ENCODE measurements around the gene SPTBN1.
A peak's percentile ranks its signal among the peaks of the same experiment; 100 is the strongest.

The SPTBN1 gene

DNA sequence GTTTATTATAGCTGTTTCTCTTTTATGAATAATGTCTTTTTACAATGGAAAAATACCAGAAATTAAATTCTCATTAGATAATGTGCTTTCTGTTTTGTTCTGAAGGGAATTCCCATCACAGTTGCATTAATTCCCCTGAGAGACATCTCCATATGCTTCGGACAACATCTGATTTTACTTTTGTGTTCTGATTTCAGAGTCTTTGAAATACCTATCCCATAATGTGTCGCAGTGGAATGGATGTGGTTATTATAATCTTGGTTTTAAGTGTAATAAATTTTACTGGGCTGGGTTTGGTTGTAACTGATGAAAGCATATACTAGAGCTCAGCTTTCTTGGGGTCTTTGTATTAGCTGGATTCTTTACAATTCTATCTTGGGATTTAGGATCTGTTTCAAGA lies 12.5 kb downstream of the SPTBN1 start:
- Histone ChIP-seq H3K9ac (ENCODE audit: low read length) (no peak overlapping the region), H3K4me2 (ENCODE audit: low read length) (no peak overlapping the region), H3K27ac (ENCODE audit: low read depth, low read length, poor library complexity, severe bottlenecking) (peak overlapping the region; percentile 17), H3K27me3 (ENCODE audit: insufficient read depth, low read length) (no peaks in the 10 kb centered on the region), H3K4me3 (ENCODE audit: low read depth, low read length, poor library complexity, severe bottlenecking) (no peak overlapping the region), H4K20me1 (ENCODE audit: insufficient read depth, low read length) (no peaks in the 10 kb centered on the region), H3K9me3 (ENCODE audit: low read length) (no peaks in the 10 kb centered on the region), H2AFZ (ENCODE audit: low read length) (no peak overlapping the region), H3K4me1 (ENCODE audit: insufficient read depth, low read length, severe bottlenecking) (peaks cover 35% of the 10 kb centered on the region), H3K9me2 (ENCODE audit: low read depth, low read length) (no peaks in the 10 kb centered on the region), H3F3A (ENCODE audit: insufficient read depth, low read length) (no peaks in the 10 kb centered on the region), H3K79me2 (ENCODE audit: insufficient read depth, low read length) (no peaks in the 10 kb centered on the region; the same call in 1 of the 2 replicates), H3K36me3 (ENCODE audit: insufficient read depth, low read length) (no peaks in the 10 kb centered on the region)
- TF ChIP-seq, protein P1, sequence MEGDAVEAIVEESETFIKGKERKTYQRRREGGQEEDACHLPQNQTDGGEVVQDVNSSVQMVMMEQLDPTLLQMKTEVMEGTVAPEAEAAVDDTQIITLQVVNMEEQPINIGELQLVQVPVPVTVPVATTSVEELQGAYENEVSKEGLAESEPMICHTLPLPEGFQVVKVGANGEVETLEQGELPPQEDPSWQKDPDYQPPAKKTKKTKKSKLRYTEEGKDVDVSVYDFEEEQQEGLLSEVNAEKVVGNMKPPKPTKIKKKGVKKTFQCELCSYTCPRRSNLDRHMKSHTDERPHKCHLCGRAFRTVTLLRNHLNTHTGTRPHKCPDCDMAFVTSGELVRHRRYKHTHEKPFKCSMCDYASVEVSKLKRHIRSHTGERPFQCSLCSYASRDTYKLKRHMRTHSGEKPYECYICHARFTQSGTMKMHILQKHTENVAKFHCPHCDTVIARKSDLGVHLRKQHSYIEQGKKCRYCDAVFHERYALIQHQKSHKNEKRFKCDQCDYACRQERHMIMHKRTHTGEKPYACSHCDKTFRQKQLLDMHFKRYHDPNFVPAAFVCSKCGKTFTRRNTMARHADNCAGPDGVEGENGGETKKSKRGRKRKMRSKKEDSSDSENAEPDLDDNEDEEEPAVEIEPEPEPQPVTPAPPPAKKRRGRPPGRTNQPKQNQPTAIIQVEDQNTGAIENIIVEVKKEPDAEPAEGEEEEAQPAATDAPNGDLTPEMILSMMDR (IDR thresholded peaks at IDR 0.05; ENCODE audit: low read length) = no peak
- no peak for TF ChIP-seq EZH2 (IDR thresholded peaks at IDR 0.05; ENCODE audit: borderline replicate concordance, low read length)

DNA sequence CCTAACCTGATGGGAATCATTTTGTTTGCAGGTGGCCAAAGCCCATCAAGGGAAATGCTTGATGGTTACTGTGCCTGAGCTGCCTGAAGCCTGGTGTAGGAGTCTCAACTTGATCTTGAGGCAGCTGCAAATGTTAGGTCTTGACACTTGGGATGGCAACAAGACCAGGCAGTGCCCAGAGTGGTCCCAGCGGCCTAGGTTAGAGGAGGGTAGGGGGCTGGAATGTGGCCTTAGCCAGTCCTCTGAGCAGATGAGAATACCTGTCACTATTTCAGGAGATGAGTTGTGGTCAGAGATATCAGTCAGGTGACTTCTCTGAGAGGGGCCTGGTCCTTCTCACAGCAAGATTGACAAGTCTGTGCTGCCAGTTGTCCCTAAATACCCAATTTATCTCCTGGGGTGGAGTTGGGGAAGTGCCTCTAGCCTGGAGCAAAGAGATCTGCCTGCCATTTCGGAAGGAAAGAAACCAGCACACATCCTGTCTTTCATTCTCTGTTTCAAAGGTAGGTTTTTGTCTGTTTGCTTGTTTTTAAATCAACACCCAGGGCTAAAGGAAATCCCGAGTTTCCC lies 13.4 kb downstream of the SPTBN1 start:
- Histone ChIP-seq H3K79me2 (ENCODE audit: insufficient read depth, low read length) (no peaks in the 10 kb centered on the region; the same call in 1 of the 2 replicates), H2AFZ (ENCODE audit: low read length) (no peak overlapping the region), H3K27ac (ENCODE audit: low read depth, low read length, poor library complexity, severe bottlenecking) (peak overlapping the region; percentile 17), H3K36me3 (ENCODE audit: insufficient read depth, low read length) (no peaks in the 10 kb centered on the region), H4K20me1 (ENCODE audit: insufficient read depth, low read length) (no peaks in the 10 kb centered on the region), H3F3A (ENCODE audit: insufficient read depth, low read length) (no peaks in the 10 kb centered on the region), H3K4me1 (ENCODE audit: insufficient read depth, low read length, severe bottlenecking) (peaks cover 35% of the 10 kb centered on the region), H3K9ac (ENCODE audit: low read length) (no peak overlapping the region), H3K9me2 (ENCODE audit: low read depth, low read length) (no peaks in the 10 kb centered on the region), H3K4me2 (ENCODE audit: low read length) (no peak overlapping the region; the same call in 1 of the 2 replicates), H3K4me3 (ENCODE audit: low read depth, low read length, poor library complexity, severe bottlenecking) (no peak overlapping the region), H3K9me3 (ENCODE audit: low read length) (no peaks in the 10 kb centered on the region), H3K27me3 (ENCODE audit: insufficient read depth, low read length) (no peaks in the 10 kb centered on the region)
- TF ChIP-seq, protein P1 (IDR thresholded peaks at IDR 0.05; ENCODE audit: low read length) = no peak
- TF ChIP-seq EZH2 (IDR thresholded peaks at IDR 0.05; ENCODE audit: borderline replicate concordance, low read length) = no peak

DNA sequence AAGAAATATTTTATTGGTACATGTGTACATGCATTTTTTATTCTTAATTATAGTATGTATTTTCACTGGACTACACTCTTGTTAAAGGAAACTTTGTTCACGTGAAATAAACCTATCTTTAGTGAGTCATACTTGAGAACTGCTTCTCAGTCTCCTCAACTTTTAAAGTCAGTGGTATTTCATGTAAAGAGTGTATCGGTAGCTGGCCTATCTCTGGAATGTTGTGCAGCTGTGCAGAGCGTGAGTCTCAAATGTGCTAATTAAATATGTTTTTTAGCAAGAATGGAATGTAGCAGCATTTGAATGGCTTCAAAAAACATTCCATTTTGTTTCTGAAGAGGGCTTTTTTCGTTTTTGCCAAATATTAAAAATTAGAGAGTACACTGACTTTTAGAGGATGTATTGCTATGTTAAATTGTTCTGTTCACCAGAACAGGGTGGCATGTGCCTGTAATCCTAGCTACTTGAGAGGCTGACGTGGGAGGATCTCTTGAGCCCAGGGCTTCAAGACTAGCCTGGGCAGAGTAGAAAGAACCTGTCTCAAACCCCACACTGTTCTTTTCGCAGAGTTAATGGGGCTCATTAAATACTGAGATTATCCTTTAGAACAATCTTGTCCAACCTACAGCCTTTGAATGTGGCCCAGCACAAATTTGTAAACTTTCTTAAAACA lies 14.3 kb downstream of the SPTBN1 start:
- peak overlapping the region; percentile 17 for H3K27ac ChIP-seq (ENCODE audit: low read depth, low read length, poor library complexity, severe bottlenecking)
- no peaks in the 10 kb centered on the region for H4K20me1 ChIP-seq (ENCODE audit: insufficient read depth, low read length)
- no peaks in the 10 kb centered on the region for H3K9me3 ChIP-seq (ENCODE audit: low read length)
- H3F3A ChIP-seq (ENCODE audit: insufficient read depth, low read length) = no peaks in the 10 kb centered on the region
- H2AFZ ChIP-seq (ENCODE audit: low read length) = no peak overlapping the region
- H3K9ac ChIP-seq (ENCODE audit: low read length) = no peak overlapping the region
- TF ChIP-seq, protein P1 (IDR thresholded peaks at IDR 0.05; ENCODE audit: low read length) = no peak
- no peak for TF ChIP-seq EZH2 (IDR thresholded peaks at IDR 0.05; ENCODE audit: borderline replicate concordance, low read length)
- no peaks in the 10 kb centered on the region for H3K36me3 ChIP-seq (ENCODE audit: insufficient read depth, low read length)
- H3K79me2 ChIP-seq (ENCODE audit: insufficient read depth, low read length) = no peaks in the 10 kb centered on the region
- H3K4me2 ChIP-seq (ENCODE audit: low read length) = no peak overlapping the region
- H3K4me1 ChIP-seq (ENCODE audit: insufficient read depth, low read length, severe bottlenecking) = peaks cover 38% of the 10 kb centered on the region
- no peaks in the 10 kb centered on the region for H3K27me3 ChIP-seq (ENCODE audit: insufficient read depth, low read length)
- H3K9me2 ChIP-seq (ENCODE audit: low read depth, low read length) = no peaks in the 10 kb centered on the region
- H3K4me3 ChIP-seq (ENCODE audit: low read depth, low read length, poor library complexity, severe bottlenecking) = no peak overlapping the region

Measured in OCI-LY1 (cell line).